ENCODE data around the gene RIN1.
"Not testable (repeated sequence)": the region's sequence is repeated elsewhere in the genome, so short reads cannot be mapped to it uniquely, and the experiment has no call there.

Gene RIN1

GRCh38 chr11:66317723-66318599, 18.3 kb downstream of the RIN1 start:
- FAIRE-seq = no peak

GRCh38 chr11:66317322-66317722, 18.9 kb downstream of the RIN1 start:
- FAIRE-seq = no peak

- FAIRE-seq = no peak
These were observed 19.4 kb downstream of the RIN1 start, which contains the start of gene CD248 for GRCh38 chr11:66316849-66317251. Gene CD248, minus strand, starts transcription at chr11:66317044. Its CDS starts 17 bp downstream, at chr11:66317027.

DNA sequence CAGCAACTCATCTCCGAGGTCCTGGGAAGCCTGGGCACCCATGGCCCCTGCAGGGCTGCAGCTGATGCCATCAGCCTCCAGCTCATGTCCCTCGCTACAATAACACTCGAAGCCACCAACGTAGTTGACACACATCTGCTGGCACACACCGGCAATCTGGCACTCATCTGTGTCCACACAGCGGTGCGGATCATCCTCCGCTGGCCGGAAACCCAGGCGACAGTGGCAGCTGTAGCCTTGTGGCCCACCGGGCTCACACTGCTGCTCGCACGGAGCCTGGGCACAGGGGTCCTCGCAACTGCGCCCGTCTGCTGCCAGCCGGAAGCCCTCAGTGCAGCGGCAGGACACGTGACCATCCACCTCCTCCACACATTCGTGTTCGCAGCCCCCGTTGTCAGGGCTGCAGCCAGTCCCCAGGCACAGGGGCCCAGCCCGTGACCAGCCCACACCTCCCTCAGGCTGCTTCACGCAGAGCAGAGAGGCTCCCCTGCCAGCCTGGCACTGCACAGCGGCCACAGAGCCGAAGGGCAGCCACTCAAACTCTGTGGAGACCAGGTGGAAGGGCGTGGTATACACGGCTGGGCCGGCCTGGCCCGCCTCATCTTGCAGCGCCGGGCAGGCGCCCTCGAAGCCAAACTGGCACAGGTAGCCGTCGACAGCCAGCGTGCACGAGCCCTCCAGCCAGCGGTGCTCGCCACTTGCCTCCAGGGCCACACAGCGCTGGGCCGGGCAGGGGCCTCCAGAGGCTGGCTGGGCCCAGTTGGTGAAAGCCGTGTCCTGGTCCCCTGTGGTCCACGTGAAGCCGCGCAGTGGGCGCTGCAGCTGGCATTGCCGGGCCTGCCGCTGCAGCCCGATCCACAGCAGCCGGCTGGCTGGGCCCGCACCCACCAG, 20.1 kb downstream of the RIN1 start:
- no peak for FAIRE-seq

DNA sequence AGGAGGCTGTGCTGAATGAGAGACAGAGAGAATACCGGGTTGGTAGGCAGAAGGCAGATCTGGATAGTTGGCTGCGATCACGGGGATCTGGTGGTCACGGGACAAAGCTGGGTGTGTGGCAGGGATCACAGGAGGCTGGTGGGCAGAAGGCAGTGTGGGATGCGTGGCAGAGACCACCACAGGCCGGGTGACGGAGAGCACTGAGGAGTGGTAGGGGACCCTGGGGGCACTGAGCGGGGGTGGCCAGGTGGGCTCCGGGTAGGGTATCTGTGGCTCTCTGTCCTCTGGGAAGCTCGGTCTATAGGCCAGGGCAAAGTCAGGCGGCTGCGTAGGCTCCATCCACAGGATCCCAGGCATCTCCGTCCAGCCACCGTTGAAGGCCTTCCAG, 20.7 kb downstream of the RIN1 start:
- no peak for FAIRE-seq

DNA sequence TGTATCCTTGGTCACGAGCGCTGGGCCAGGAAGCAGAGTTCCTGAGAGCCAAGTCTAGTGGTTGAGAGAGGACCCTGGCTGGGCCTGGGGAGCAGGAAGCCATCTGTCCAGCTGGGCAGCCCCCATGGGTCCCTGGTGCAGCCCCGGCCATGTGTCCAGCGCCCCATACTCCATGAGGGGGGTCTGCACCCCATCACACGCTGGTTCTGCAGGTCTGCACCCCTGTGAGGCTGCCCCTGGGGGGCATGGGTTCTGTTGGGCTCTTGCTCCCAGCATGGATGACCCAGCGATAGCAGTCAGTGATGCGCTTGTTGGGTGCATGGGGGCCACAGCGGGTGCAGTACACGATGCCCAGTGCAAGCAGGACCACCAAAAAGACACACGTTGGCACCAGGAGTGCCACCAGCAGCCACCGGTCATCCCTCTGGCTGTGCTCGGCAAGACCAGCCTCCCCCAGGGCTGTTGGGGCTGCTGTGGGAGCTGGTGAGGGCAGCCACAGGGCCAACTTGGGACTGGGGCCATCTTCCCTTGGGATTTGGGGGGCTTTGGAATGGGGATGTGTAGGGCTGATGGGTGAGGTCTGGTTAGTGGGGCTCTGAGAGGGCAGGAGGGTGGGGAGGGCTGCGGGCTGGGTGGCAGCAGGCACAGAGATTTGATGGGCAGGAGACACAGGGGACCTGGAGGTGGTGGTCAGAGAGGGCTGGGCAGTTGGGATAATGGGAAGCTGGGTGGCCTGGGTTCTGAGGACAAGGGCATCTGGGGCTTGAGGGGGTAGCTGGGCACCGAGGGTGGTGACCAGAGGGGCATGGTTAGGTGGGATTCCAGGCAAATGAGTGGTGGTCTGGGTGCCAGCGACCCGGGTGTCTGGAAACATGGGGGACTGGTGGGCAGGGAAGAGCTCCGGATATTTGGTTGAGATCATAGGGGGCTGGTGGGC, 21.4 kb downstream of the RIN1 start:
- no peak for FAIRE-seq

- no peak for FAIRE-seq
These were observed 22.1 kb downstream of the RIN1 start for GRCh38 chr11:66314186-66314501.

DNA sequence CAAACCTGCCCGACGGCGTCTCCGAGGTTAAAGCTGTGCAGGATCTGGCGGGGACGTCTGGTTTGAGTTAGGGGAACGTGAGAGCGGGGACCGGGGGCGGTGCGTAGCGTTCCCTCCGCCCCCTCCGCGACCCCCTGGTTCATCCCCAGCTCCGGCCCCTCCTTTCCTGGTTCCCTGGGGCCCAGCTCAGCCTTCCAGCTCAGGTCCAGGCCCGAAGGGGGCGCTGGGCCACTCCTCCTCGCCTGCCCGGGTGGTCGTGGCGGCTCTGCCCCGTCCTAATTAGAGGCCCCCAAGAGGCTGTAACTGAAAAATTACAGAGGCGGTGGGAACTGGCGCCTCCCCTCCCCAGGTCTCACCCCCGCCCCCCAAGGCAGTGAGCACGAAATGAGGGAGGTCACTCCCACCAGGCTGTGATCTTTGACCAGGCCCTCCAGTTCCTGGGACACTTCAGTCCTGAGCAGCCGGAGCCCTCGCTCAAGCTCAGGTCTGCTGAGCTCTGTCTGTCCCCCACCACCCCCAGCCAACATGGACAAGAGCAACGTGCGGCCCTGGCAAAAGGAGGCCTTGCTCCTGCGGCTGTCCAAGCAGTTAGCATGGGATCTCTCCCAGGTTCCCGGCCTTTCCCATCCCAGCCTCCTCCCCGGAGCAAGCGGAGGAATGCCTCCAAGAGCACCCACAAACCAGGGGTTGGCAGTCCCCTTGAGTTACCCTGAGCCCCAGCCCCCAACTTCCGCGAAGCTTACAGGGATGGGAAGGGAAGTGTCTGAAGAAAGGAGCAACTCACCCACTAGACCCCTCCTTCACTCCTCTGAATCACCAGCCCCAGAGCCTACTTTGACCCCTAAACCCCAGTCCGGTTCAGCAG, 22.7 kb downstream of the RIN1 start:
- FAIRE-seq = no peak

DNA sequence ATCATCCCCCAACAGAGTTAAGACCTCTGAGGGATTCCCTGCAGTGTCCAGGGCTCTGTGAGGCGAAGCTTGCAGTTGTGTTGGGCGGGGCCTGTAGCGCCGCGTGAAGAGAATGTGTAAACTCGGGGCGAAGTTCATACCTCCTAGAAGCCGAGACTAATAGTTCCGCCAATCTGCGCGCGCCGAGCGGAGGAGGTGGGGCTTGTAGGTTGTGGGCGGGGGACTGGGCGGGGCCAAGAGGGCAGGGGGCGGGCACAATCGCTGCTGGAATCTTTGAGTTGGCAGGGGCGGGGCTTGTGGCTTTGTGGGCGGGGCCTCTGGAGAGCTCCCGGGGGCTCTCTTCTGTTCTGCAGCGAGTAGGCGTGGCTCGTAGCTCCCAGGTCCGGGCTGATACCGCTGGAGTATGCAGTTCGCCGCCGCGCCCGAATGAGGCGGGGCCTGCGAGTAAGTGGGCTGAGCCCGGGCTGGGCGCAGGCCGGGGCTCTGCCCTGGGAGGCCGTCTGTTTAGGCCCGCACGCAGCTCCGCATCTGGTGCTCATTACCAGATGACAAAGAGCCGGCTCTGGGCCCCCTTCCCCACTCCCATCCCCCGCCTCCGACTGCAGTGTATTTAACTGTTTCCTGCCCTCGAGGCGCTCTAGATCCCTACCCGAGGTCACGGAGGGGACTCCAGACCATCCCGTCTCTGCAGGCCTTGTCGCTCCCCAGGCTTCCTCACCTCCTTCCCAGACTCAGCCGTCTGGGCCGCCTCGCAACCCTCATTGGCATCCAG, 23.5 kb downstream of the RIN1 start:
- no peak for FAIRE-seq

GRCh38 chr11:66311965-66312548, 24.2 kb downstream of the RIN1 start:
- FAIRE-seq = no peak

DNA sequence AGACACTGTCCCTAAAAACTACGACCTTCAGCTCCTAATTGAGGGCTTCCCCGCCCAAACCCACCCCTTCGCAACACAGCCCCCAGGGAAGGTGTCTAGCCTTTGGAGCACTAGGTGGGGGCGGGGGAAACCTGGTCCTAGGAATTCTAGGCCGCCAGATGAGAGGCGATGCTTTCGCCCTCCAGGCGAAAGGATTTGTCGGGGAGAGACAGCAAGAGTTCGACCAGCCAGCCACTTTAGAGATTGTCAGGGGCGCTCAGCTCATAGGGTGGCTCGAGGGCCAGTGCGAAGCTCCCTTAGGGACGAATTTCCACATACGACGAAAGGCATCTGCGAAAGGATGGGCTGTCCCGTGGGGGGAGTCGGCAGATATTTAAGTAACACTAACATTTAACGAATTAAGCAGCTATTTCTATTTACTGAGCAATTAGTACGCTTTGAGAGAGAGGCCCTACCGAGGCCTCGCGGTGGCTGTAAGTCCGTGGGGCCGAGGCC, 24.7 kb downstream of the RIN1 start:
- FAIRE-seq = no peak

DNA sequence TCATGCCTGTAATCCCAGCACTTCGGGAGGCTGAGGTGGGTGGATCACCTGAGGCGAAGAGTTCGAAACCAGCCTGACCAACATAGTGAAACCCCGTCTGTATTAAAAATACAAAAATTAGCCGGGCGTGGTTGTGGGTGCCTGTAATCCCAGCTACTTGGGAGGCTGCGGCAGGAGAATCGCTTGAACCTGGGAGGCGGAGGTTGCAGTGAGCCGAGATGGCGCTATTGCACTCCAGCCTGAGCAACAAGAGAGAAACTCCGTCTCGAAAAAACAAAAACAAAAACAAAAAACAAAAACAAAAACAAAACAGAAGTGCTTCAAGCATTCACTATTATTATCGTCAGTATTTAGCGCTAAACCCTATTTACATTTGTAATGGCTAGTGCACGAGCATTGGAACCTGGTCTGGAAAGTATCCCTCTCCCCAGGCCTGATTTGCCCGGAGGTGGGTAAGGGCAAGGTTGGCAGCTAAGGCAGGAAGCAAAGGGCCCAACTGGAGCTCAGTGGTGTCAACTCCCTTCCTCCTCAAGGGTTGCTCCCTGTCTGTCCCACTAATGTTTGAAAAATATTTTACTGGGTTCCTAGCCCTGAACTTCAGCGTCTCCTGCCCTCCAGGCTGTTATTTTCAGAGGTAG, 25.3 kb downstream of the RIN1 start:
- not testable (repeated sequence) for FAIRE-seq

DNA sequence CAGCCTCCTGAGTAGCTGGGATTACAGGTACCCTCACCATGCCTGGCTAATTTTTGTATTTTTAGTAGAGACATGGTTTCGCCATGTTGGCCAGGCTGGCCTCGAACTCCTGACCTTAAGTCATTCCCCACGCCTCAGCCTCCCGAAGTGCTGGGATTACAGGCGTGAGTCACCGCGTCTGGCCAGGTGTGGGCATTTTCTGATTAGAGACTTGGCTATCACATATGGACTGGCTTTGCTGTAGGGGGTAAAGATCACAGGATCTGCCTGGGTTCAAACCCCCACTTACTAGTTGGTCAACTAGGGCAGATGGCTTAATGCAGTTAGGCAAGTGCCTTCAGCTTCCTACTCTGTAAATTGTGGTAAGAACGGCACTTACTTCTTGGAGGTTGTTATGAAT, 25.9 kb downstream of the RIN1 start:
- no peak for FAIRE-seq

DNA sequence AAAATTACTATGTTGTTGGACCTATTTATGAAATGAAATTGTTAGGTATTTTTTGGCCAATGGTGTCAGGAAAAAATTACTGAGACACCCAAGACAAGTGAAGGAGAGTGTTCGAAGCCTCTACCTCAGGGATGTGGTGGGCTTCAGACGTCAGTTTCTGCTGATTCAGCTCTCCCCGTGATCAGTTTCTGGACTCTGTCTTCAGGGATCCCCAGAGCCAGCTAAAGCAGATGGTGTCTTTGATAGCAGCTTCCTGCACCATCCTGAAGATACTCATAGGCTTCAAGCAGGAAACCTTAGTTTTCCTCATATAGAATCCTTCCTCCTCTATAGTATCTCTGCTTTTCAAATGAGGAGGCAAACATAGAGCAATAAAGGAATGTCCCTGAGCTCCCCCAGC, 26.8 kb downstream of the RIN1 start:
- FAIRE-seq = no peak

- FAIRE-seq = no peak
These were observed 33.6 kb downstream of the RIN1 start for GRCh38 chr11:66302656-66303055.

GRCh38 chr11:66299186-66299585, 37.0 kb downstream of the RIN1 start:
- FAIRE-seq = no peak

DNA sequence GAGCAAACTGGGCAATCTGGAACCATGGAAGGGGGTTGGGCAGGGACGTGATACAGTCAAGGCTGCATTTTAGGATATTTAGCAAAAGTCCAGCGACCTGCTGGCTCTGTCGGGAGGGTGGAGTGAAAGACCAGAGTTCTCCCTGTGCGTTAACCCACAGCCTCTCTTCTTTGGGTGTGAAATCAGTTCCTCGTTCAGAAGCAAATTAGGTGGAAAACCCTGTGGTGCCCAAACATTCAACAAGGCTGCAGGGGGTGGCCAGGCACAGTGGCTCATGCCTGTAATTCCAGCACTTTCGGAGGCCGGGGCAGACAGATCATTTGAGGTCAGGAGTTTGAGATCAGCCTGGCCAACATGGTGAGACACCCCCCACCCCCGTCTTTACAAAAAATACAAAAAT, 38.6 kb downstream of the RIN1 start:
- no peak for FAIRE-seq

GRCh38 chr11:66294626-66295620, 41.3 kb downstream of the RIN1 start:
- no peak for FAIRE-seq
